Caco-2 (cell line): ENCODE results near the gene HEBP1. TPM values are rescaled to one million over a fixed set of nuclear protein-coding genes. Genes with fewer than 3 reads are reported as not detected.

Experiments
- BruUV-seq: library from RNA; stranded (reverse); fragments of 400-500 nt; replicated peaks from 2 replicates; lab custom pipeline; 2021; lab: Mats Ljungman, UMichigan
- CTCF ChIA-PET: fragments of 300-600 bp; sonication (Branson Sonifier 250); formaldehyde crosslinking; loops from one replicate; lab custom pipeline; 2022; ENCODE audit warnings: antibody characterized with exemption; lab: Charles Lee
- POLR2A ChIA-PET: fragments of 300-600 bp; sonication (Branson Sonifier 250); formaldehyde crosslinking; loops from one replicate; lab custom pipeline; 2022; ENCODE audit warnings: antibody characterized with exemption; lab: Charles Lee
- DNase-seq, 2 experiments: peaks; one replicate each; pipeline versions ENCODE4 v3.0.0 to v3.0.0-alpha.2; 2020 to 2022
- H3K27me3 ChIP-seq: replicated peaks from 2 replicates; pipeline ENCODE4 v1.6.0; 2011; ENCODE audit warnings: low read length; ENCODE audit not compliant: control insufficient read depth, insufficient read depth
- H3K36me3 ChIP-seq: 2 replicates; pipeline ENCODE4 v1.5.1; 2011; ENCODE audit warnings: low read length; ENCODE audit not compliant: control insufficient read depth, insufficient read depth
- H3K4me1 ChIP-seq: fragments of 250-450 bp; sonication (Bioruptor Pico); 2 replicates; pipeline ENCODE4 v1.5.1; 2020; ENCODE audit warnings: mild to moderate bottlenecking
- H3K4me3 ChIP-seq: 2 replicates; pipeline ENCODE4 v1.5.1; 2011; ENCODE audit warnings: low read depth, mild to moderate bottlenecking, control low read depth, low read length
- H3K9me3 ChIP-seq: fragments of 250-450 bp; sonication (Bioruptor Pico); 2 replicates; pipeline ENCODE4 v1.5.1; 2020; ENCODE audit warnings: mild to moderate bottlenecking, moderate library complexity
- H3K27ac Mint-ChIP-seq: one replicate; pipeline ENCODE4 v1.8.0; 2022; ENCODE audit warnings: mixed read lengths; ENCODE audit not compliant: unreplicated experiment
- H3K27me3 Mint-ChIP-seq: one replicate; pipeline ENCODE4 v1.8.0; 2022; ENCODE audit warnings: mixed read lengths; ENCODE audit not compliant: insufficient read depth, unreplicated experiment
- H3K36me3 Mint-ChIP-seq: one replicate; pipeline ENCODE4 v1.8.0; 2022; ENCODE audit warnings: mild to moderate bottlenecking, mixed read lengths; ENCODE audit not compliant: insufficient read depth, unreplicated experiment
- H3K4me1 Mint-ChIP-seq: one replicate; pipeline ENCODE4 v1.8.0; 2022; ENCODE audit warnings: low read depth, mixed read lengths; ENCODE audit not compliant: unreplicated experiment
- H3K4me3 Mint-ChIP-seq: one replicate; pipeline ENCODE4 v1.8.0; 2022; ENCODE audit warnings: mild to moderate bottlenecking, moderate library complexity, mixed read lengths; ENCODE audit not compliant: unreplicated experiment
- H3K9me3 Mint-ChIP-seq: one replicate; pipeline ENCODE4 v1.8.0; 2022; ENCODE audit warnings: mixed read lengths; ENCODE audit not compliant: unreplicated experiment
- CTCF ChIP-seq, 2 experiments: fragments of 200-600 bp in 1 of 2; IDR thresholded peaks; 1 replicate in 1 of 2; 2 replicates in 1 of 2; pipeline versions ENCODE4 v1.5.1 to v1.8.0; 2011 to 2022; ENCODE audit warnings: antibody characterized with exemption in 1 of 2, control low read depth in 1 of 2, inconsistent platforms in 1 of 2, low read depth in 1 of 2, low read length in 1 of 2, mild to moderate bottlenecking in 1 of 2, moderate library complexity in 1 of 2; ENCODE audit not compliant: insufficient read depth in 1 of 2, severe bottlenecking in 1 of 2, unreplicated experiment in 1 of 2
- intact Hi-C: fragments of 100-400 bp; cut with micrococcal nuclease; formaldehyde crosslinking; loops from one replicate; pipeline ENCODE4 v1.10.0; 2022; ENCODE audit not compliant: unreplicated experiment
- total RNA-seq: library from RNA; stranded (reverse); gene quantifications from 2 replicates; pipeline ENCODE4 v1.2.3, GENCODE V29; 2022

Gene HEBP1
- total RNA-seq, 1 experiment from 2014 or later: 55.8 TPM

- ChIA-PET CTCF (interaction anchor here (0.7 kb wide), 1 partner anchor 92 kb away, joined by 5 read pairs; no protein-coding TSS in a partner anchor), POLR2A (interaction anchor here (0.6 kb wide), 1 partner anchor 197 kb away, joined by 3 read pairs; no protein-coding TSS in a partner anchor)
- no peak for DNase-seq
- no peaks in the 10 kb centered on the region for H3K27me3 ChIP-seq
- no peak for TF ChIP-seq CTCF (IDR thresholded peaks at IDR 0.05; ENCODE audit: insufficient read depth in 1 of 2, low read depth in 1 of 2, low read length in 1 of 2, severe bottlenecking in 1 of 2, unreplicated experiment in 1 of 2)
- Mint-ChIP-seq H3K4me3 (no peak overlapping the region), H3K9me3 (no peaks in the 10 kb centered on the region), H3K27ac (no peak overlapping the region), H3K4me1 (no peaks in the 10 kb centered on the region), H3K36me3 (no peaks in the 10 kb centered on the region), H3K27me3 (peaks cover 5% of the 10 kb centered on the region)
- H3K4me3 ChIP-seq: no peak overlapping the region
- intact Hi-C loops: no loop called here
- H3K36me3 ChIP-seq: no peaks in the 10 kb centered on the region
- no TSS peak for BruUV-seq
- no peaks in the 10 kb centered on the region for H3K9me3 ChIP-seq
- H3K4me1 ChIP-seq: no peaks in the 10 kb centered on the region
These were observed 7.6 kb upstream of the HEBP1 start for GRCh38 chr12:13007496-13008233.

- H3K9me3 Mint-ChIP-seq: no peaks in the 10 kb centered on the region
- no peak overlapping the region for H3K4me3 Mint-ChIP-seq
- no peak for TF ChIP-seq CTCF (IDR thresholded peaks at IDR 0.05; ENCODE audit: insufficient read depth in 1 of 2, low read depth in 1 of 2, low read length in 1 of 2, severe bottlenecking in 1 of 2, unreplicated experiment in 1 of 2)
- ChIA-PET CTCF (no interaction called here), POLR2A (no interaction called here)
- no peak overlapping the region for H3K27ac Mint-ChIP-seq
- no peaks in the 10 kb centered on the region for H3K9me3 ChIP-seq
- intact Hi-C loops: no loop called here
- no peak for DNase-seq
- H3K27me3 ChIP-seq: no peaks in the 10 kb centered on the region
- BruUV-seq: no TSS peak
- no peaks in the 10 kb centered on the region for H3K36me3 ChIP-seq
- no peaks in the 10 kb centered on the region for H3K36me3 Mint-ChIP-seq
- no peaks in the 10 kb centered on the region for H3K27me3 Mint-ChIP-seq
- peaks cover 5% of the 10 kb centered on the region; the same call in 1 of the 2 replicates for H3K4me1 ChIP-seq
- no peak overlapping the region for H3K4me3 ChIP-seq
- no peaks in the 10 kb centered on the region for H3K4me1 Mint-ChIP-seq
These were observed 5.6 kb upstream of the HEBP1 start for GRCh38 chr12:13005649-13006048.

- no peaks in the 10 kb centered on the region for H3K27me3 Mint-ChIP-seq
- Histone ChIP-seq H3K4me3 (no peak overlapping the region), H3K36me3 (no peaks in the 10 kb centered on the region), H3K4me1 (peaks cover 5% of the 10 kb centered on the region; the same call in 1 of the 2 replicates), H3K27me3 (no peaks in the 10 kb centered on the region), H3K9me3 (no peaks in the 10 kb centered on the region)
- no peaks in the 10 kb centered on the region for H3K4me1 Mint-ChIP-seq
- intact Hi-C loops: no loop called here
- POLR2A ChIA-PET: no interaction called here
- H3K27ac Mint-ChIP-seq: no peak overlapping the region
- BruUV-seq: no TSS peak
- no peak for TF ChIP-seq CTCF (IDR thresholded peaks at IDR 0.05; ENCODE audit: insufficient read depth in 1 of 2, low read depth in 1 of 2, low read length in 1 of 2, severe bottlenecking in 1 of 2, unreplicated experiment in 1 of 2)
- no peaks in the 10 kb centered on the region for H3K9me3 Mint-ChIP-seq
- no peaks in the 10 kb centered on the region for H3K36me3 Mint-ChIP-seq
- no peak for DNase-seq
- CTCF ChIA-PET: no interaction called here
- H3K4me3 Mint-ChIP-seq: no peak overlapping the region
These were observed 4.9 kb upstream of the HEBP1 start for GRCh38 chr12:13004986-13005385.
